ENCODE results near the gene HMGB3. TPM values are rescaled to one million over a fixed set of nuclear protein-coding genes. Genes with fewer than 3 reads are reported as not detected.

The HMGB3 gene
- total RNA-seq, result 10 to 100 TPM; 29.6 to 32.1 TPM
- 1.5 TPM for polyA plus RNA-seq

DNA sequence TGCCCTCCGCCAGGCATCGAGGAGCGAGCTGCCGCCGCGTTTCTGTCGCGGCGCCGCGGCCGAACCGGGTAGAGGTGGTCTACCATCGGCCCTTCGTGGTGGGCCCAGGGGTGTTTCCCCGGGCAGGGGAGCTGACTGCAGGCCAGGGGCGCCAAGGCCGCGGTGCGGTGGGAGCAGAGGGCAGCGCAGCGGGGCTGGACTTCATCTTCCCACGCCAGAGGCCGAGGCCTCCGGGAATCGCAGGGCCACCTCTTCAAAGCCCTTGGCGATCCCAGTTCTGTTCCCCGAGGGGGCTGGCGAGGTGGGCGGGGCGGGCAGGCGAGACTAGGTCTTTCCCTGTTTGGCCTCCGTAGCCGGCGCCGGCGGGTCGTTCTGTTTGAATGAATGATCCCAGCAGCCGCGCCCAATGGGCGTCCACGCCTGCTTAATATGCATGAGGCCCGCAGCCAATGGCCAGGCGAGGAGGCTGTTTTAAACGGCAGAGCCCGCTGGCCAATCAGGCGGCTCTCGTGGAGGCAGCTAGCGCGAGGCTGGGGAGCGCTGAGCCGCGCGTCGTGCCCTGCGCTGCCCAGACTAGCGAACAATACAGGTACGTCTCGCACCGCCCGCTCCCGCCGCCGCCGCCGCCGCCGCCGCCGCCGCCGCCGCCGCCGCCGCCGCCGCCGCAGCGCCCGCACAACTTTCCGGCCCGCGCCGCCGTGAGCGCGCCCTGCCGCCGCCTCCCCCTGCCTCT is at the start of gene HMGB3:
HMGB3 (plus strand) TSS at position 548 of the 733 bp plus-strand sequence. CDS start 2,265 bp downstream, outside the sequence.
- peak within 1 kb of the TSS in 1 of 8 donors; percentile 23 for H3K27ac Mint-ChIP-seq
- no peak within 1 kb of the TSS for H3K27ac ChIP-seq (ENCODE audit: low read depth, low read length)
- DNase-seq, result peak; percentile 62 to 77 (median 64)
- no peaks in the 10 kb centered on the region for H3K9me3 ChIP-seq (ENCODE audit: low read length)
- peaks cover 4 to 13% (median 12%) of the 10 kb centered on the region in 3 donors for H3K4me1 Mint-ChIP-seq
- H3K36me3 ChIP-seq (ENCODE audit: insufficient read depth, low read length), result no peaks in the 10 kb centered on the region
- no peaks in the 10 kb centered on the region for H3K9me3 Mint-ChIP-seq
- H3K4me3 Mint-ChIP-seq, result peak within 1 kb of the TSS; percentile 64 to 90 (median 73)
- peaks cover 5% of the 10 kb centered on the region for H3K27me3 ChIP-seq (ENCODE audit: insufficient read depth, low read length, poor library complexity, severe bottlenecking)
- H3K4me3 ChIP-seq (ENCODE audit: low read length), result peak within 1 kb of the TSS; percentile 32
- peaks cover 9 to 10% of the 10 kb centered on the region in 2 donors for H3K27me3 Mint-ChIP-seq
- no peaks in the 10 kb centered on the region for H3K4me1 ChIP-seq (ENCODE audit: insufficient read depth, low read length)
- H3K36me3 Mint-ChIP-seq, result peaks cover 0 to 4% (median 0%) of the 10 kb centered on the region in 3 donors
- ChIA-PET CTCF (no interaction called here), POLR2A (no interaction called here)

DNA sequence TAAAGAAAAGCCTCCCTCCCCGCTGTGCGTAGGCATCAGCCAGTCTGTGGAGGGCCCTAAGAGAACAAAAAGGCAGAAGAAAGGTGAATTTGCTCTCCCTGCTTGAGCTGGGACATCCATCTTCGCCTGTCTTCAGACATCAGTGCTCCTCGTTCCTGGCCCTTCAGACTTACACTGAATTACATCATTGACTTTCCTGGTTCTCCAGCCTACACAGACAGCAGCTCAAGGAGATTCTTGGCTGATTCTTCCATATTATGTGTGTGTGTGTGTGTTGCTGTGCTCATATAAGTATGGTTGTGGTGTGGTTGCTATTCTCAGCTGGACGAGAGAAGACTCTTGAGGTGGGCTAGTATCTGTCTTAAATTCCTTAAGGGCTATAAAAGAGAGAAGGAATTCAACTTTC is 49.2 kb upstream of the HMGB3 start:
- H3K4me3 ChIP-seq (ENCODE audit: low read length), result no peak overlapping the region
- no peaks in the 10 kb centered on the region for H3K27me3 ChIP-seq (ENCODE audit: insufficient read depth, low read length, poor library complexity, severe bottlenecking)
- H3K9me3 ChIP-seq (ENCODE audit: low read length), result no peaks in the 10 kb centered on the region
- no peaks in the 10 kb centered on the region for H3K36me3 ChIP-seq (ENCODE audit: insufficient read depth, low read length)
- no peak overlapping the region for H3K27ac Mint-ChIP-seq
- H3K4me1 ChIP-seq (ENCODE audit: insufficient read depth, low read length), result no peaks in the 10 kb centered on the region
- H3K4me1 Mint-ChIP-seq, result no peaks in the 10 kb centered on the region
- no peak overlapping the region for H3K4me3 Mint-ChIP-seq
- CTCF ChIA-PET, result no interaction called here
- peaks cover 9 to 17% of the 10 kb centered on the region in 2 donors for H3K27me3 Mint-ChIP-seq
- H3K27ac ChIP-seq (ENCODE audit: low read depth, low read length), result no peak overlapping the region
- POLR2A ChIA-PET, result no interaction called here
- no peaks in the 10 kb centered on the region for H3K9me3 Mint-ChIP-seq
- no peak for DNase-seq
- no peaks in the 10 kb centered on the region for H3K36me3 Mint-ChIP-seq

DNA sequence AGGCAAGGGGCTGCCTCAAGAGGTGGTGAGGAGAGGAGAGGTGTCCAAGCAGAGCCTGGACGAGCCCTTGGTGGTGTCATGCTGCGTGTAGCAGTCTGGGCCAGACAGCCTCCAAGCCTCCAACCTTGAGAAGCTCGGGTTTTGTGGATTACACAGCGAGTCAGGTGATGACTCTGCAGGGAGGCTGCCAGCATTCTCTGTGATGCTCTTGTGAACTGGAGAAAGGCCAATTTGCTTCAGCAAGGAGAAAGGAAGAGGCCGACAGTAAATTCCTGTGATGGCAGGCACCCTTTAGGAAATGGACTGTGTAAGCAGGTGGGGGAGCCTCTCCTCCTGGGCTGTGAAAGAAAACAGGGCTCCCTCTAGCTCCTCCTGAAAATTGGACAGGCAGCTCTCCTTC is 48.7 kb upstream of the HMGB3 start:
- H3K9me3 Mint-ChIP-seq, result no peaks in the 10 kb centered on the region
- Histone ChIP-seq H3K36me3 (ENCODE audit: insufficient read depth, low read length) (no peaks in the 10 kb centered on the region), H3K9me3 (ENCODE audit: low read length) (no peaks in the 10 kb centered on the region), H3K4me1 (ENCODE audit: insufficient read depth, low read length) (no peaks in the 10 kb centered on the region), H3K4me3 (ENCODE audit: low read length) (no peak overlapping the region), H3K27me3 (ENCODE audit: insufficient read depth, low read length, poor library complexity, severe bottlenecking) (no peaks in the 10 kb centered on the region), H3K27ac (ENCODE audit: low read depth, low read length) (no peak overlapping the region)
- H3K27me3 Mint-ChIP-seq, result peaks cover 9 to 17% of the 10 kb centered on the region in 2 donors
- H3K36me3 Mint-ChIP-seq, result no peaks in the 10 kb centered on the region
- ChIA-PET POLR2A (no interaction called here), CTCF (no interaction called here)
- no peaks in the 10 kb centered on the region for H3K4me1 Mint-ChIP-seq
- DNase-seq, result no peak
- H3K4me3 Mint-ChIP-seq, result no peak overlapping the region
- H3K27ac Mint-ChIP-seq, result no peak overlapping the region

DNA sequence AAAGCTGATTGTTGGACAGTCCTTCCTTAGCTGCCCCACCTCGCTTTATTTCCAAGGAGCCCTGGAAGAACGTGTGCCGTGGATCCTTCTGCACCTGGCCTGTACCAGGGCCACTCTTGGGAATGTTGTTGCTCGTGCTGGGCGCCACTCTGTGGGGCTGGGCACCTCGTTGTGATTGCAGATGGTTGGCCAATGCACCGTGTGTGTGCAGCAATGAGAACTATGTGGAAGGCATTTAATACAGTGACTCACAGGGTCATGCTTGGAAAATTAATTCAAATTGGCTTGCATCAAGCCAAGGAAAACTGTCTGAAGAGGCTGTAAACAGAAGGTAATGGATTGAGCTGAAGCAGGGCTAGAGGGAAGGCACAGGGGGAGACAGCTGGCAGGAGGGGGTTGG is 47.7 kb upstream of the HMGB3 start:
- H3K27me3 Mint-ChIP-seq, result peaks cover 9 to 14% of the 10 kb centered on the region in 2 donors
- H3K4me3 ChIP-seq (ENCODE audit: low read length), result no peak overlapping the region
- H3K36me3 Mint-ChIP-seq, result no peaks in the 10 kb centered on the region
- H3K27ac ChIP-seq (ENCODE audit: low read depth, low read length), result no peak overlapping the region
- POLR2A ChIA-PET, result no interaction called here
- no peaks in the 10 kb centered on the region for H3K4me1 Mint-ChIP-seq
- no peaks in the 10 kb centered on the region for H3K27me3 ChIP-seq (ENCODE audit: insufficient read depth, low read length, poor library complexity, severe bottlenecking)
- no peak overlapping the region for H3K27ac Mint-ChIP-seq
- H3K4me1 ChIP-seq (ENCODE audit: insufficient read depth, low read length), result no peaks in the 10 kb centered on the region
- no peak for DNase-seq
- no peaks in the 10 kb centered on the region for H3K9me3 ChIP-seq (ENCODE audit: low read length)
- H3K9me3 Mint-ChIP-seq, result no peaks in the 10 kb centered on the region
- CTCF ChIA-PET, result no interaction called here
- H3K4me3 Mint-ChIP-seq, result no peak overlapping the region
- no peaks in the 10 kb centered on the region for H3K36me3 ChIP-seq (ENCODE audit: insufficient read depth, low read length)

- H3K9me3 Mint-ChIP-seq, result no peaks in the 10 kb centered on the region
- POLR2A ChIA-PET, result no interaction called here
- no peaks in the 10 kb centered on the region for H3K36me3 Mint-ChIP-seq
- no peaks in the 10 kb centered on the region for H3K4me1 Mint-ChIP-seq
- Histone ChIP-seq H3K4me1 (ENCODE audit: insufficient read depth, low read length) (no peaks in the 10 kb centered on the region), H3K4me3 (ENCODE audit: low read length) (no peak overlapping the region), H3K9me3 (ENCODE audit: low read length) (no peaks in the 10 kb centered on the region), H3K27ac (ENCODE audit: low read depth, low read length) (no peak overlapping the region), H3K27me3 (ENCODE audit: insufficient read depth, low read length, poor library complexity, severe bottlenecking) (no peaks in the 10 kb centered on the region), H3K36me3 (ENCODE audit: insufficient read depth, low read length) (no peaks in the 10 kb centered on the region)
- H3K4me3 Mint-ChIP-seq, result no peak overlapping the region
- no peak overlapping the region for H3K27ac Mint-ChIP-seq
- peaks cover 6 to 16% of the 10 kb centered on the region in 2 donors for H3K27me3 Mint-ChIP-seq
- CTCF ChIA-PET, result no interaction called here
- DNase-seq, result no peak
Observed at GRCh38 chrX:150936556-150936955, 46.6 kb upstream of the HMGB3 start.

DNA sequence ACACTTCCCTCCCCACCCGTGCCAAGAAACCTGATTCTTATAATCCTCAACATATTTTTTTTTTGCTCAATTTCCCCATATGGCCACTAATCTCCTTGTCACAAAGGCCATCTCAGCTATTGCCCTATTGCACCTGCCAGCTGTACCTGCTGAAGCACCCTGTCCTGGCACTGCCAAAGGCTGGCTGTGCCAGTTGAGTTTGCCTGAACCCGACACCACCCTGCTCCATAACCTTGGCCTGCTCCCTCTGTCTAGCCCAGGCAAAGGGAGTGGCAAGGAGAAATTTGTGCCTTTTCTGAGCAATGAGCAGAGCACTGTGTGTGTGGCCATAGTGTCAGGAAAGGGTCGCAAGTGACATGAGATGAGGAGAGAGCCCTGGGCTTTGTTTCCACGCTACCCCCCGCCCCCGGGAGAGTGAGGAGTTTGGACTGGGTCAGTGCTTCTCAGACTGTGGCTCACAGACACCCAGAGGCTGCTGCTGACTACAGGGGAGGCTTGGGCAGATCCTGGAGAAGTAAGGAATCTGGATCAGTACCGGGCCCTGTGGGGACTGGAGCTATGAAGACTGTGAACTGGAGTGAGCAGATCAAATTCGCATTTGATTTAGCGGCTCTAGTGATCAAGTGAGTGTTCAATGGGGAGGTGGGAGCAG is 42.2 kb upstream of the HMGB3 start:
- ChIA-PET POLR2A (no interaction called here), CTCF (no interaction called here)
- Histone ChIP-seq H3K36me3 (ENCODE audit: insufficient read depth, low read length) (no peaks in the 10 kb centered on the region), H3K4me3 (ENCODE audit: low read length) (no peak overlapping the region), H3K27me3 (ENCODE audit: insufficient read depth, low read length, poor library complexity, severe bottlenecking) (no peaks in the 10 kb centered on the region), H3K9me3 (ENCODE audit: low read length) (no peaks in the 10 kb centered on the region), H3K4me1 (ENCODE audit: insufficient read depth, low read length) (no peaks in the 10 kb centered on the region), H3K27ac (ENCODE audit: low read depth, low read length) (no peak overlapping the region)
- DNase-seq, result no peak
- no peak overlapping the region for H3K4me3 Mint-ChIP-seq
- H3K4me1 Mint-ChIP-seq, result no peaks in the 10 kb centered on the region
- no peaks in the 10 kb centered on the region for H3K9me3 Mint-ChIP-seq
- H3K36me3 Mint-ChIP-seq, result no peaks in the 10 kb centered on the region
- H3K27ac Mint-ChIP-seq, result no peak overlapping the region
- H3K27me3 Mint-ChIP-seq, result peaks cover 0 to 6% of the 10 kb centered on the region in 2 donors

GRCh38 chrX:150941580-150941979 is 41.6 kb upstream of the HMGB3 start:
- H3K27me3 ChIP-seq (ENCODE audit: insufficient read depth, low read length, poor library complexity, severe bottlenecking), result no peaks in the 10 kb centered on the region
- Mint-ChIP-seq H3K4me1 (no peaks in the 10 kb centered on the region), H3K9me3 (no peaks in the 10 kb centered on the region), H3K27ac (no peak overlapping the region), H3K4me3 (no peak overlapping the region), H3K36me3 (no peaks in the 10 kb centered on the region), H3K27me3 (peaks cover 0 to 6% of the 10 kb centered on the region in 2 donors)
- H3K4me3 ChIP-seq (ENCODE audit: low read length), result no peak overlapping the region
- no peak overlapping the region for H3K27ac ChIP-seq (ENCODE audit: low read depth, low read length)
- no peaks in the 10 kb centered on the region for H3K36me3 ChIP-seq (ENCODE audit: insufficient read depth, low read length)
- ChIA-PET POLR2A (no interaction called here), CTCF (no interaction called here)
- DNase-seq, result no peak
- no peaks in the 10 kb centered on the region for H3K9me3 ChIP-seq (ENCODE audit: low read length)
- H3K4me1 ChIP-seq (ENCODE audit: insufficient read depth, low read length), result no peaks in the 10 kb centered on the region

DNA sequence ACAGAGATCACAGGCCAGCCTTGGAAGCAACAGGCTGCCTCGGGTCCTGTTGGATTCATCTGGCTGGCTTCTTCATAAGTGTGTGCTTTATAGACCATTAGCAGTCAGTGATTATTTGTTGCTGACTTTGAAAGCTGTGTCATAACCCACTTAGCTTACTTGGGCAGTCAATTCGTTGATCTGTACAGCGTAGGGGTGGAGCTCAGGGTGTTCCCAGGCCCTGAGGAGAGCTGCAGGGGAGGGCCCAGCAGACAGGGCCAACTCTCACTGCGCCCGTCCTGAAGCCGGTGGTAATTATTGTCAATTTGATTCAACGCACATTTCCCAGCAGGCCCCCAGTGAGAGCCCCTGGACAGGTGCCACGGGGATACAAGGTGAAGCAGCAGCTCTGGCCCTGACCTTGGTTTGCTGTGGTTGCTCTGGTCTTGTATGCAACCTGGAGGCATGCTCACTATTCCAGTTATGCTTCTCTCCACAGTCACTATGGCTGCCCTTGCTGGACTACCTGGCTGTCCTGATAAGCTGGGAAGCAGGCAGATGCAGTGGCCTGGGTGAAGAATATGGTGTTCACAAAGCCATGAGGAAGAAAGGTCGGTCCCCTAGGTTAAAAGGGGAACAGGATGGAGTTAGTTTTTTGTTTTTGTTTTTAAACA is 40.1 kb upstream of the HMGB3 start:
- Mint-ChIP-seq H3K27me3 (peaks cover 7 to 9% of the 10 kb centered on the region in 2 donors), H3K4me3 (no peak overlapping the region), H3K4me1 (no peaks in the 10 kb centered on the region), H3K9me3 (no peaks in the 10 kb centered on the region), H3K36me3 (no peaks in the 10 kb centered on the region), H3K27ac (peak overlapping the region in 1 of 8 donors; percentile 46)
- POLR2A ChIA-PET, result no interaction called here
- Histone ChIP-seq H3K27ac (ENCODE audit: low read depth, low read length) (no peak overlapping the region), H3K27me3 (ENCODE audit: insufficient read depth, low read length, poor library complexity, severe bottlenecking) (no peaks in the 10 kb centered on the region), H3K9me3 (ENCODE audit: low read length) (no peaks in the 10 kb centered on the region), H3K36me3 (ENCODE audit: insufficient read depth, low read length) (no peaks in the 10 kb centered on the region), H3K4me3 (ENCODE audit: low read length) (no peak overlapping the region), H3K4me1 (ENCODE audit: insufficient read depth, low read length) (no peaks in the 10 kb centered on the region)
- no peak for DNase-seq
- CTCF ChIA-PET, result no interaction called here

All from CD8-positive, alpha-beta memory T cell (primary cell).